ENCODE data around the gene SLC25A22.

GRCh38 chr11:792873-793272 is 5.2 kb downstream of the SLC25A22 start:
- no peak for TF ChIP-seq ZNF24 (IDR thresholded peaks at IDR 0.05)
- no peak for TF ChIP-seq USF2 (CRISPR knock-in tag; IDR thresholded peaks at IDR 0.05)
- no peak for TF ChIP-seq JUND (IDR thresholded peaks at IDR 0.05; ENCODE audit: borderline replicate concordance, low read depth, low read length)
- no peak for TF ChIP-seq JUND (tag; IDR thresholded peaks at IDR 0.05; ENCODE audit: borderline replicate concordance, low read depth, low read length)
- TF ChIP-seq CC2D1A (IDR thresholded peaks at IDR 0.05), result no peak
- no peak for TF ChIP-seq STAT6 (CRISPR knock-in tag; IDR thresholded peaks at IDR 0.05)
- no peak for TF ChIP-seq POLR2A (conservative IDR thresholded peaks at IDR 0.05)
- TF ChIP-seq, protein P1, sequence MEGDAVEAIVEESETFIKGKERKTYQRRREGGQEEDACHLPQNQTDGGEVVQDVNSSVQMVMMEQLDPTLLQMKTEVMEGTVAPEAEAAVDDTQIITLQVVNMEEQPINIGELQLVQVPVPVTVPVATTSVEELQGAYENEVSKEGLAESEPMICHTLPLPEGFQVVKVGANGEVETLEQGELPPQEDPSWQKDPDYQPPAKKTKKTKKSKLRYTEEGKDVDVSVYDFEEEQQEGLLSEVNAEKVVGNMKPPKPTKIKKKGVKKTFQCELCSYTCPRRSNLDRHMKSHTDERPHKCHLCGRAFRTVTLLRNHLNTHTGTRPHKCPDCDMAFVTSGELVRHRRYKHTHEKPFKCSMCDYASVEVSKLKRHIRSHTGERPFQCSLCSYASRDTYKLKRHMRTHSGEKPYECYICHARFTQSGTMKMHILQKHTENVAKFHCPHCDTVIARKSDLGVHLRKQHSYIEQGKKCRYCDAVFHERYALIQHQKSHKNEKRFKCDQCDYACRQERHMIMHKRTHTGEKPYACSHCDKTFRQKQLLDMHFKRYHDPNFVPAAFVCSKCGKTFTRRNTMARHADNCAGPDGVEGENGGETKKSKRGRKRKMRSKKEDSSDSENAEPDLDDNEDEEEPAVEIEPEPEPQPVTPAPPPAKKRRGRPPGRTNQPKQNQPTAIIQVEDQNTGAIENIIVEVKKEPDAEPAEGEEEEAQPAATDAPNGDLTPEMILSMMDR (IDR thresholded peaks at IDR 0.05 in 2 of 3, conservative IDR thresholded peaks at IDR 0.05 in 1 of 3; ENCODE audit: insufficient read depth in 2 of 3, low read depth in 1 of 3, low read length in 3 of 3), result no peak
- TF ChIP-seq GABPA (tag; conservative IDR thresholded peaks at IDR 0.05; ENCODE audit: low read depth), result no peak
- no peak for TF ChIP-seq TBP (optimal IDR thresholded peaks at IDR 0.05; ENCODE audit: low read depth, low read length)
- no peak for TF ChIP-seq ZNF518B (CRISPR knock-in tag; IDR thresholded peaks at IDR 0.05)
- no peak for TF ChIP-seq HDAC2 (IDR thresholded peaks at IDR 0.05)
- TF ChIP-seq U2AF1 (optimal IDR thresholded peaks at IDR 0.05; ENCODE audit: low read depth, low read length), result no peak
- no peak for TF ChIP-seq MAFK (IDR thresholded peaks at IDR 0.05; ENCODE audit: low read length)
- TF ChIP-seq PHF8 (IDR thresholded peaks at IDR 0.05; ENCODE audit: borderline replicate concordance, low read length), result no peak

Measured in K562 (cell line).